OCI-M1 (cell line): ENCODE data around the gene C16orf74.

Source experiments
- DNase-seq: peaks from one replicate; lab custom pipeline; 2025; lab: John Stamatoyannopoulos, UW

C16orf74 gene

GRCh38 chr16:85717393-85718152, 33.3 kb downstream of the C16orf74 start:
- peak; percentile 83 for DNase-seq

- no peak for DNase-seq
Measured at GRCh38 chr16:85716680-85717038, 34.2 kb downstream of the C16orf74 start.

- DNase-seq = no peak
Measured at GRCh38 chr16:85716022-85716679, 34.7 kb downstream of the C16orf74 start.

- DNase-seq = no peak
Measured at GRCh38 chr16:85715169-85716021, 35.5 kb downstream of the C16orf74 start.

DNA sequence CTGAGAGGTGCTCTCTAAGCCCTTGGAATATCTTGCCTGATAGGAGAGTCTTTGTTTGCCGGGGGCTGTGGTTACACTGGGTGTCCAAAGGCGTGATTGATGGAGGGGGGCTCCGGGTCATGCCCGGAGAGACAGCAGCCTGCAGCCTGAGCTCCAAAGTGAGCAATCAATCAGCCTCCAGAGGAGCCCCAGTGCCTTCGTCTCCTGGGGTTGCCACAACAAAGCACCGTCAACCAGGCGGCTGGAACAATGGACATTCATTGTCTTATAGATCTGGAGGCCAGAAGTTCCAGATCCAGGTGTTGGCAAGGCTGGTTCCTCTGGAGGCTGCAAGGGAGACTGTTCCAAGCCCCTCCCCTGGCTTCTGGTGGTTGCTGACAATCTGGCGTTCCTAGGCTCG, 38.1 kb downstream of the C16orf74 start:
- no peak for DNase-seq

GRCh38 chr16:85711982-85712587, 38.8 kb downstream of the C16orf74 start:
- DNase-seq = no peak

DNA sequence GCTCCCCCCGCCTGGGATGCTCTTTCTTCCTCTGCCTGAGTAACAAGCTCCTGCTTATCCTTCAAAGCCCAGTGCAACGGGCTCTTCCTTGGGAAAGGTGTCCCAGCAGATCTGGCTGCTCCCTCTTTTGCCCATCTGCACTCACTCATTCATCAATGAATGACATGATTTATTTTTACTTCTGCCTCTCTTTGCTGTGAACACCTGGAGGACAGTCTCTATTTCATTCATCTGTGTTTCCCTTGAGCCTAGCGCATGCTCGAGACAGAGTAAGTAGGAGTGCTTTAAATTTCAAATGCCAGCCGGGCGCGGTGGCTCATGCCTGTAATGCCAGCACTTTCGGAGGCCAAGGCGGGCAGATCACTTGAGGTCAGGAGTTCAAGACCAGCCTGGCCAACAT, 40.2 kb downstream of the C16orf74 start:
- no peak for DNase-seq

DNA sequence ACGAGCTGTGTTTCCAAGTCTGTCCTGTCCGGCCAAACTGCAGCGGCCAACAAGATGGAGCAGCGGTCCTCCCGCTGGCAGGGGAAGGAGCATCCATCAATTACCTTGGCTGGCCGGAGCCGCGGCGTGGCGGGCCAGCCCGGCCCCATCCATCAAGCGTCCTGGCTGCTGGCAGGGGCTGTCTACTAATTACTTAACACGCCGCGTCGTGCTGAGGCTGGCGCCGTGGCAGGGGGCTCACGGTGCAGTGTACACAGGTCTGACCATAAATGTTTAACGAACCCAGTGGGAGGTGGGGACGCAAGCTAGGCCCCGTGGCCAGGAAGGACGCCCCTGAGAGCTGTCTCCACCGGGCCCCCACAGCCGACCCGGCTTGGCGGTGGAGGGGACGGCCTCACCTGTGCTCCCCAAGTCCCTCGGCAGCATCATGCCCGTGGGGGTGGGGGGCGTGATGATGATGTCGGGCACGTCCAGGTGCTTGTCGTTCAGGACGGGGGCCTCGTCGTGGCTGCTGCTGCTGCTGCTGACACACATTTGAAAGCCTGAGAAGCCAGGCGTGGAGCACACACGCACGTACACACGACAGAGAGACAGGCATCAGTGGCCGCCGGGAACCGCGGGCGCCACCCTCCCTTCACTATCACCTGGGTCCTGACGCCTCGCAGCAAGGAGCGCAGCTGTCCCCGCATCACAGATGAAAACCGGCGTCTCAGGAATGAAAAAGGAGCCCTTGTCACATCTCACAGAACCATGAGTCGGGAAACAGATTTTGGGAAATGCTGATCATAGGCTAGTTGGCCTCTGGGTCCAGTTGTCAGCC, 40.9 kb downstream of the C16orf74 start:
- no peak for DNase-seq

DNA sequence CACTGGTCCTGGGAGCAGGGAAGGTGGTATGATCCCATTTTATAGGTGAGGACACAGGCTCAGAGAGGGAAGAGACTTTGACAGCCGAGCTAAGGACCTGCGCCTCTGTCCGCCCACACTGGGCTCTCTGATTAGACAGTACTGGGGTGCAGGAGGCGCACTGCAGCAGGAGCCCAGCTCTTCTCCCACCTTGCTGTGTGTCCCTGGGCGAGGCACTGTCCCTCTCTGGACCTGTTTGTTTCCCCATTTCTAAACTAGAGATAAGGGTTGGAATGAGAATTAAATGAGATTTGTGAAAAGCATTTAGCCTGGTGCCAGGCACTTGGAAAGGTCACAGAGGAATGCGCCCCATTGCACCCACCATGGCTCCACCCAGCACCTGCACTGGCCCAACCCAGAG, 42.6 kb downstream of the C16orf74 start:
- DNase-seq = no peak

- no peak for DNase-seq
Measured at GRCh38 chr16:85707528-85708095, 43.3 kb downstream of the C16orf74 start.

DNA sequence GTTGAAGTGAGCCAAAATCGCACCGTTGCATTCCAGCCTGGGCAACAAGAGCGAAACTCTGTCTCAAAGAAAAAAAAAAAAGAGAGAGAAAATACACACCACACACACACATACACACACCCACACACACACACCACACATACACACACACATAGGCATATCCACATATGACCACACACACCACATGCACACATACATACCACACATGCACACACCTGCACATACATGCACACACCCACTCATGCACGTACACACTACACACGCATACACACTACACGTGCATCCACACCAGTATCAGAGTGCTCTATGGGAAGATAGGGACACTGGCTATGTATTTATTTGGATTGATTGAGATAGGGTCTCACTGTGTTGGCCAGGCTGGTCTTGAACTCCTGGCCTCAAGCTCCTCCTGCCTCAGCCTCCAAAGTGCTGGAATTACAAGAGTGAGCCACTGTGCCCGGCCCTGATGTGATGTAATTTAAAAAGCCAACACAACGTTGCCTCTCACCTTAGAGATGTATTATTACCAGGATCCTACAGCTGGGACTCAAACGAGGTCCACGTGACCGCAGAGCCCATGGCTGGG, 44.4 kb downstream of the C16orf74 start:
- no peak for DNase-seq

- DNase-seq = no peak
Measured at GRCh38 chr16:85704900-85705846, 45.7 kb downstream of the C16orf74 start.

DNA sequence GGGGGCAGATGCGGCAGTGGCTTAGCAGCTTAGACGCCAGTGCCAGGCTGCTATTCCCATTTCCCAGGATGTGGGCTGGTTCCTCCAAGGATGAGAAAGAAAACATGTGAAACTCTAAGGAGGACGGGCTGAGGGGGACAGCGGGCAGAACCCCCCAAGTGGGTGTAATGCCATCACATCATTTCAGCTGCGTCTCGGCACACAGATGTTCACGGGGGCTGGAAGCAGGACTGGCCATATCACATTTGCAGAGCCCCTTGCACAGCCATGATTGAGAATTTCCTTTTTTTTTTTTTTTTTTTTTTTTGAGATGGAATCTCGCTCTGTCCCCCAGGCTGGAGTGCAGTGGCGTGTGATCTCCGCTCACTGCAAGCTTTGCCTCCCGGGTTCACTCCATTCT, 46.9 kb downstream of the C16orf74 start:
- DNase-seq = no peak

- peak; percentile 52 for DNase-seq
Measured at GRCh38 chr16:85699628-85700027, 51.3 kb downstream of the C16orf74 start.

DNA sequence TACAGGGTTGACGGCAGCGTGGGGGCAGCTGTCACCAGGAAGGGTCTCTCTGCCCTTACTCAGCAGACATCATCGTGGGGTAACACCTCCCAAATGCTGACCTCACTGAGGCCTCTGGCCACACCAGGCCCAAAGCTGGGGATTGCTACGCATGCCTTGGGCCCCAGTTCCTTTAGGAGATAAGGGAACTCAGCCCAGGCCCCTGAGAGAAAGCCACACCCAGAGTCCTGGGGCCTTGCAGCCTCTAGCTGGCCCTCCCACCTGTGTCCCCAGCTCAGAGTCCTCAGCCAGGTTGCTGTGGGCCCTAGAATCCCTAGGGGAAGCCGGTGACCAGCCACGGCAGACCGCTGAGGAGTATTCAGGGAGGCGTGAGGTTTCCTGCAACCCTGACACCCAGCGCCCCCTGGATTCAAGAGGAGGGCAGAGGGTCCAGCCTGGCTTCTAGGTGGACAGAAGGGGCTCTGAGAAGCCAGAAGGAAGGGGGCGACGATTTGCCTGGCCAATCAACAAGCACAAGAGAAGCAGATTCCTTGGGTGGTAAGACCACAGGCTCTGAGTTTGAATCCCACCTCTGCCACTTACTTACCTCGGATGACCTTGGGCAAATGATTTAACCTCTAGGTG, 51.8 kb downstream of the C16orf74 start:
- peak; percentile 7 for DNase-seq

GRCh38 chr16:85698459-85698891, 52.4 kb downstream of the C16orf74 start:
- no peak for DNase-seq

DNA sequence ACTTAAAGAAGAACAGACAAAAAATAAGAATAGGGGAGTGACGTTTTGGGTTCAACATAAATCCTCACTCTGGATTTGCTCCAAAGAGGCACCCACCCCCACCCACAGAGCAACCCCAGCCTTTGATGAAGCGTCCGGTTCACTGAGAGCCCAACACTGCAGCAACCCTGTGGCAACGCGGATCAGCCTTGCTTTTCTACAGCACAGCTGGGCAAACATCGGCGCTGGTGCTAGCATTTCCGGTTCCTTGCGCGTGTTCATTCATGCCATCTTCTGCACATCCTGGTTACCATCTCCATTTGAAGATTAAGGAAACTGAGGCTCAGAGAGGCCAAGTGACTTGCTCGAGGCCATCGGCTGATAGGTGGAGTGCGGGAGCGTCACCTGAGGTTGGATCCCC, 53.5 kb downstream of the C16orf74 start:
- DNase-seq = no peak

DNA sequence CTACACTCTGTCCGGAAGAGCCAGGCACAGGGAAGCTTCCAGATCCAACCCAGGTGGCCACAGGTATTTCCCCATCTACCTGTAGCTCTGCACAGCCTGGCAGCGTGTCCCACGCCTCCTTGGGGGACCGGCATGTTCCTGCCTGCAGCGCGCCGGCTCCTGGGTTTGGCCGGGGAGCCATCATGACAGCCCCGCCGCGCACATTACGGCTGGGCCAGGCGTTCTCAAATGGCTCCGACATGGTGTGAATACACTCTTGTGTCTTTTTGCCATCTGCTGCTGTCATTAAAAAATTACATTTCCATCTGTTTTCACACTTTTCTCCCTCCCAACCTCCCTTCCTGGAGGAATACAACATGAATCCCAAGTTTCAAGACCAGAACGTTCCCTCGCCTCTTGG, 54.1 kb downstream of the C16orf74 start:
- no peak for DNase-seq
